HepG2 (cell line): ENCODE measurements around the gene MYRFL. TPM values are rescaled to one million over a fixed set of nuclear protein-coding genes. Genes with fewer than 3 reads are reported as not detected.

Experiments
- HMG20A ChIP-seq: IDR thresholded peaks from 2 replicates; pipeline ENCODE4 v1.6.1; 2016; ENCODE audit warnings: borderline replicate concordance
- HNRNPL ChIP-seq: fragments of 200-400 bp; formaldehyde crosslinking; IDR thresholded peaks from 2 replicates; pipeline ENCODE4 v1.6.1; 2017; ENCODE audit warnings: mild to moderate bottlenecking, low read depth, low read length
- NCOR1 ChIP-seq: fragments of 200-600 bp; sonication (generic); IDR thresholded peaks from 2 replicates; pipeline ENCODE4 v1.7.0; 2017; ENCODE audit warnings: antibody characterized with exemption, low read length, borderline replicate concordance
- NFRKB ChIP-seq: fragments of 450-650 bp; IDR thresholded peaks from 2 replicates; pipeline ENCODE4 v1.6.1; 2017
- POLR2G ChIP-seq: fragments of 200-400 bp; formaldehyde crosslinking; IDR thresholded peaks from 2 replicates; pipeline ENCODE4 v1.6.1; 2018; ENCODE audit warnings: mild to moderate bottlenecking, low read depth, low read length, moderate library complexity
- SALL1 ChIP-seq: sonication (generic); formaldehyde crosslinking; IDR thresholded peaks from 2 replicates; pipeline ENCODE4 v1.8.0; 2022; ENCODE audit warnings: mild to moderate bottlenecking, missing genetic modification reagents
- SOX5 ChIP-seq: IDR thresholded peaks from 2 replicates; pipeline ENCODE4 v1.6.1; 2016; ENCODE audit warnings: borderline replicate concordance
- ZNF383 ChIP-seq: sonication (generic); formaldehyde crosslinking; IDR thresholded peaks from 2 replicates; pipeline ENCODE4 v1.4.0; 2020; ENCODE audit warnings: missing genetic modification reagents, mild to moderate bottlenecking, borderline replicate concordance
- ZNF678 ChIP-seq: sonication (generic); formaldehyde crosslinking; IDR thresholded peaks from 2 replicates; pipeline ENCODE4 v1.4.0; 2020; ENCODE audit warnings: mild to moderate bottlenecking, missing genetic modification reagents
- ZNF724P ChIP-seq: sonication (generic); formaldehyde crosslinking; IDR thresholded peaks from 2 replicates; pipeline ENCODE4 v1.8.0; 2022; ENCODE audit warnings: missing genetic modification reagents, borderline replicate concordance
- ZNF746 ChIP-seq: sonication (generic); formaldehyde crosslinking; IDR thresholded peaks from 2 replicates; pipeline ENCODE4 v1.8.0; 2022; ENCODE audit warnings: mild to moderate bottlenecking, missing genetic modification reagents
- ZSCAN12 ChIP-seq: sonication (generic); formaldehyde crosslinking; IDR thresholded peaks from 2 replicates; pipeline ENCODE4 v1.9.0; 2021; ENCODE audit warnings: mild to moderate bottlenecking, missing genetic modification reagents
- ZSCAN21 ChIP-seq: sonication (generic); formaldehyde crosslinking; IDR thresholded peaks from 2 replicates; pipeline ENCODE4 v1.8.0; 2022; ENCODE audit warnings: mild to moderate bottlenecking, missing genetic modification reagents, moderate library complexity, borderline replicate concordance
- polyA plus RNA-seq, 8 experiments: library from polyadenylated mRNA; depleted of rRNA in 3 of 8; stranded (reverse) in 7 of 8; unstranded in 1 of 8; fragments of >200 nt; fragmentation: Illumina TruSeq in 4 of 8; extraction: Trizol in 4 of 8; gene quantifications; 2 replicates each; pipeline versions ENCODE4 v1.2.1 to v1.2.3, GENCODE V29; 2011 to 2016; ENCODE audit warnings: low read depth in 4 of 8, missing spikeins in 1 of 8, mixed read lengths in 1 of 8; ENCODE audit not compliant: insufficient read depth in 1 of 8
- total RNA-seq, 5 experiments: library from RNA; depleted of rRNA; stranded (reverse); fragments of >200 nt; fragmentation: Illumina TruSeq; extraction: Trizol; gene quantifications; 2 replicates each; pipeline ENCODE4 v1.2.3, GENCODE V29; 2016; ENCODE audit warnings: low read depth in 1 of 5
- TF ChIP-seq, protein P1 (sequence below), 2 experiments: IDR thresholded peaks; 2 replicates each; pipeline ENCODE4 v1.6.1; 2011 to 2012; ENCODE audit warnings: low read length in 2 of 2, borderline replicate concordance in 1 of 2, low read depth in 1 of 2, mild to moderate bottlenecking in 1 of 2, moderate library complexity in 1 of 2
- TF ChIP-seq, protein P2 (sequence below): sonication (generic); formaldehyde crosslinking; IDR thresholded peaks from 2 replicates; pipeline ENCODE4 v1.5.0; 2020; ENCODE audit warnings: mild to moderate bottlenecking, missing genetic modification reagents, borderline replicate concordance
- TF ChIP-seq, protein P3 (sequence below), 2 experiments: sonication (generic) in 1 of 2; formaldehyde crosslinking in 1 of 2; IDR thresholded peaks; 2 replicates each; pipeline versions ENCODE4 v1.4.0 to v1.6.1; 2016 to 2020; ENCODE audit warnings: borderline replicate concordance in 1 of 2, low read depth in 1 of 2, mild to moderate bottlenecking in 1 of 2, missing genetic modification reagents in 1 of 2
- TF ChIP-seq, protein P4 (sequence below): sonication (generic); formaldehyde crosslinking; IDR thresholded peaks from 2 replicates; pipeline ENCODE4 v1.4.0; 2020; ENCODE audit warnings: mild to moderate bottlenecking, missing genetic modification reagents

MYRFL gene
- total and polyA plus RNA-seq, 2 of the 13 experiments (the other 11 are each of a cell fraction or from before 2014, with no cell fraction given): 0.09 to 0.11 TPM

DNA sequence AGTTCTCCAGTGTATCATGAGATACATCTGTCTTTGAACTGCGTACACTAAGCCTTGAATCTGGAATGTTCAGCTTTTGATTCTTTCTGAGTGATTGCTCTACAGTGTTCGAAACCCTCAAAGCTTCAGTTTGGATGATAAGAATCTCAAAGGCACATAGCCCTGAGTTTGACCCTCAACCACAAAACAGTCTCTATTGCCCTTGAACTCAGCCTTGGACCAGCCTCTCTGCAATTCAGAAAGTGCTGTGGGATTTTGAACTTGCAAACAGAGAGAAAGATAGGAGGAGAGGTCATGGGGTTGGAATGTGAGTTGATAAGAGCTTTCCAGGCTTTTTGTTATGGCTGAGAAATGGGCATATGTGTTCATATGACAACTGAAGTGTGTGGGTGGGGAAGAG is 100.3 kb downstream of the MYRFL start (continued):
- TF ChIP-seq, protein P1, sequence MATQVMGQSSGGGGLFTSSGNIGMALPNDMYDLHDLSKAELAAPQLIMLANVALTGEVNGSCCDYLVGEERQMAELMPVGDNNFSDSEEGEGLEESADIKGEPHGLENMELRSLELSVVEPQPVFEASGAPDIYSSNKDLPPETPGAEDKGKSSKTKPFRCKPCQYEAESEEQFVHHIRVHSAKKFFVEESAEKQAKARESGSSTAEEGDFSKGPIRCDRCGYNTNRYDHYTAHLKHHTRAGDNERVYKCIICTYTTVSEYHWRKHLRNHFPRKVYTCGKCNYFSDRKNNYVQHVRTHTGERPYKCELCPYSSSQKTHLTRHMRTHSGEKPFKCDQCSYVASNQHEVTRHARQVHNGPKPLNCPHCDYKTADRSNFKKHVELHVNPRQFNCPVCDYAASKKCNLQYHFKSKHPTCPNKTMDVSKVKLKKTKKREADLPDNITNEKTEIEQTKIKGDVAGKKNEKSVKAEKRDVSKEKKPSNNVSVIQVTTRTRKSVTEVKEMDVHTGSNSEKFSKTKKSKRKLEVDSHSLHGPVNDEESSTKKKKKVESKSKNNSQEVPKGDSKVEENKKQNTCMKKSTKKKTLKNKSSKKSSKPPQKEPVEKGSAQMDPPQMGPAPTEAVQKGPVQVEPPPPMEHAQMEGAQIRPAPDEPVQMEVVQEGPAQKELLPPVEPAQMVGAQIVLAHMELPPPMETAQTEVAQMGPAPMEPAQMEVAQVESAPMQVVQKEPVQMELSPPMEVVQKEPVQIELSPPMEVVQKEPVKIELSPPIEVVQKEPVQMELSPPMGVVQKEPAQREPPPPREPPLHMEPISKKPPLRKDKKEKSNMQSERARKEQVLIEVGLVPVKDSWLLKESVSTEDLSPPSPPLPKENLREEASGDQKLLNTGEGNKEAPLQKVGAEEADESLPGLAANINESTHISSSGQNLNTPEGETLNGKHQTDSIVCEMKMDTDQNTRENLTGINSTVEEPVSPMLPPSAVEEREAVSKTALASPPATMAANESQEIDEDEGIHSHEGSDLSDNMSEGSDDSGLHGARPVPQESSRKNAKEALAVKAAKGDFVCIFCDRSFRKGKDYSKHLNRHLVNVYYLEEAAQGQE (IDR thresholded peaks at IDR 0.05; ENCODE audit: borderline replicate concordance in 1 of 2, low read depth in 1 of 2, low read length in 2 of 2): peak in 1 of 2 experiments; percentile 80; a peak in 1 of 4 replicates
- no peak for TF ChIP-seq ZSCAN21 (CRISPR knock-in tag)
- no peak for TF ChIP-seq NFRKB
- peak; percentile 86; the same call in 1 of the 2 replicates for TF ChIP-seq NCOR1
- TF ChIP-seq, protein P2, sequence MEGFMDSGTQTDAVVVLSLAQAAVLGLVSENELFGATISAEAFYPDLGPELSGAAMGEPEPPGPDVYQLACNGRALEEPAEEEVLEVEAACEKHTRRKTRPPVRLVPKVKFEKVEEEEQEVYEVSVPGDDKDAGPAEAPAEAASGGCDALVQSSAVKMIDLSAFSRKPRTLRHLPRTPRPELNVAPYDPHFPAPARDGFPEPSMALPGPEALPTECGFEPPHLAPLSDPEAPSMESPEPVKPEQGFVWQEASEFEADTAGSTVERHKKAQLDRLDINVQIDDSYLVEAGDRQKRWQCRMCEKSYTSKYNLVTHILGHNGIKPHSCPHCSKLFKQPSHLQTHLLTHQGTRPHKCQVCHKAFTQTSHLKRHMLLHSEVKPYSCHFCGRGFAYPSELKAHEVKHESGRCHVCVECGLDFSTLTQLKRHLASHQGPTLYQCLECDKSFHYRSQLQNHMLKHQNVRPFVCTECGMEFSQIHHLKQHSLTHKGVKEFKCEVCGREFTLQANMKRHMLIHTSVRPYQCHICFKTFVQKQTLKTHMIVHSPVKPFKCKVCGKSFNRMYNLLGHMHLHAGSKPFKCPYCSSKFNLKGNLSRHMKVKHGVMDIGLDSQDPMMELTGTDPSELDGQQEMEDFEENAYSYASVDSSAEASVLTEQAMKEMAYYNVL (CRISPR knock-in tag): no peak
- TF ChIP-seq, protein P3, sequence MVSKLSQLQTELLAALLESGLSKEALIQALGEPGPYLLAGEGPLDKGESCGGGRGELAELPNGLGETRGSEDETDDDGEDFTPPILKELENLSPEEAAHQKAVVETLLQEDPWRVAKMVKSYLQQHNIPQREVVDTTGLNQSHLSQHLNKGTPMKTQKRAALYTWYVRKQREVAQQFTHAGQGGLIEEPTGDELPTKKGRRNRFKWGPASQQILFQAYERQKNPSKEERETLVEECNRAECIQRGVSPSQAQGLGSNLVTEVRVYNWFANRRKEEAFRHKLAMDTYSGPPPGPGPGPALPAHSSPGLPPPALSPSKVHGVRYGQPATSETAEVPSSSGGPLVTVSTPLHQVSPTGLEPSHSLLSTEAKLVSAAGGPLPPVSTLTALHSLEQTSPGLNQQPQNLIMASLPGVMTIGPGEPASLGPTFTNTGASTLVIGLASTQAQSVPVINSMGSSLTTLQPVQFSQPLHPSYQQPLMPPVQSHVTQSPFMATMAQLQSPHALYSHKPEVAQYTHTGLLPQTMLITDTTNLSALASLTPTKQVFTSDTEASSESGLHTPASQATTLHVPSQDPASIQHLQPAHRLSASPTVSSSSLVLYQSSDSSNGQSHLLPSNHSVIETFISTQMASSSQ (IDR thresholded peaks at IDR 0.05; ENCODE audit: low read depth): no peak
- TF ChIP-seq, protein P3 (CRISPR knock-in tag; IDR thresholded peaks at IDR 0.05; ENCODE audit: borderline replicate concordance): no peak; the same call in 1 of the 2 replicates
- no peak for TF ChIP-seq HNRNPL
- TF ChIP-seq ZNF724P (CRISPR knock-in tag): no peak
- TF ChIP-seq POLR2G: no peak
- TF ChIP-seq ZNF746 (CRISPR knock-in tag): no peak
- TF ChIP-seq ZSCAN12 (CRISPR knock-in tag): no peak
- TF ChIP-seq SOX5 (CRISPR knock-in tag): peak; percentile 58; the same call in 1 of the 2 replicates
- peak; percentile 74 for TF ChIP-seq HMG20A (CRISPR knock-in tag)
- TF ChIP-seq ZNF678 (CRISPR knock-in tag): no peak
- TF ChIP-seq, protein P4, sequence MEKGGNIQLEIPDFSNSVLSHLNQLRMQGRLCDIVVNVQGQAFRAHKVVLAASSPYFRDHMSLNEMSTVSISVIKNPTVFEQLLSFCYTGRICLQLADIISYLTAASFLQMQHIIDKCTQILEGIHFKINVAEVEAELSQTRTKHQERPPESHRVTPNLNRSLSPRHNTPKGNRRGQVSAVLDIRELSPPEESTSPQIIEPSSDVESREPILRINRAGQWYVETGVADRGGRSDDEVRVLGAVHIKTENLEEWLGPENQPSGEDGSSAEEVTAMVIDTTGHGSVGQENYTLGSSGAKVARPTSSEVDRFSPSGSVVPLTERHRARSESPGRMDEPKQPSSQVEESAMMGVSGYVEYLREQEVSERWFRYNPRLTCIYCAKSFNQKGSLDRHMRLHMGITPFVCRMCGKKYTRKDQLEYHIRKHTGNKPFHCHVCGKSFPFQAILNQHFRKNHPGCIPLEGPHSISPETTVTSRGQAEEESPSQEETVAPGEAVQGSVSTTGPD (CRISPR knock-in tag): no peak
- no peak for TF ChIP-seq ZNF383
- TF ChIP-seq SALL1 (CRISPR knock-in tag): peak; percentile 40; the same call in 1 of the 2 replicates
